HepG2 (cell line): ENCODE results near the gene GFY. TPM values are rescaled to one million over a fixed set of nuclear protein-coding genes. Genes with fewer than 3 reads are reported as not detected.

Experiments used
- PHB2 ChIP-seq: fragments of 450-650 bp; IDR thresholded peaks from 2 replicates; pipeline ENCODE4 v1.6.1; 2018; ENCODE audit not compliant: partially characterized antibody
- REXO4 ChIP-seq: sonication (generic); formaldehyde crosslinking; IDR thresholded peaks from 2 replicates; pipeline ENCODE4 v1.8.0; 2022; ENCODE audit warnings: missing genetic modification reagents, mild to moderate bottlenecking, borderline replicate concordance
- SALL1 ChIP-seq: sonication (generic); formaldehyde crosslinking; IDR thresholded peaks from 2 replicates; pipeline ENCODE4 v1.8.0; 2022; ENCODE audit warnings: mild to moderate bottlenecking, missing genetic modification reagents
- SOX5 ChIP-seq: IDR thresholded peaks from 2 replicates; pipeline ENCODE4 v1.6.1; 2016; ENCODE audit warnings: borderline replicate concordance
- TSC22D2 ChIP-seq: sonication (generic); formaldehyde crosslinking; IDR thresholded peaks from 2 replicates; pipeline ENCODE4 v1.5.1; 2020; ENCODE audit warnings: missing genetic modification reagents, mild to moderate bottlenecking, borderline replicate concordance
- ZBTB3 ChIP-seq: sonication (generic); formaldehyde crosslinking; IDR thresholded peaks from 2 replicates; pipeline ENCODE4 v1.4.0; 2020; ENCODE audit warnings: low read depth, mild to moderate bottlenecking, moderate library complexity, missing genetic modification reagents, borderline replicate concordance
- ZNF17 ChIP-seq: sonication (generic); formaldehyde crosslinking; IDR thresholded peaks from 2 replicates; pipeline ENCODE4 v1.5.0; 2020; ENCODE audit warnings: mild to moderate bottlenecking, missing genetic modification reagents
- ZNF256 ChIP-seq: sonication (generic); formaldehyde crosslinking; conservative IDR thresholded peaks from 2 replicates; pipeline ENCODE4 v1.4.0; 2020; ENCODE audit warnings: missing genetic modification reagents
- ZNF441 ChIP-seq: sonication (generic); formaldehyde crosslinking; IDR thresholded peaks from 2 replicates; pipeline ENCODE4 v1.7.0; 2021; ENCODE audit warnings: missing genetic modification reagents, borderline replicate concordance
- ZNF616 ChIP-seq: sonication (generic); formaldehyde crosslinking; IDR thresholded peaks from 2 replicates; pipeline ENCODE4 v1.5.0; 2020; ENCODE audit warnings: low read depth, mild to moderate bottlenecking, missing genetic modification reagents
- ZNF773 ChIP-seq: sonication (generic); formaldehyde crosslinking; IDR thresholded peaks from 2 replicates; pipeline ENCODE4 v1.4.0; 2020; ENCODE audit warnings: missing genetic modification reagents, borderline replicate concordance
- ZSCAN22 ChIP-seq: sonication (generic); formaldehyde crosslinking; IDR thresholded peaks from 2 replicates; pipeline ENCODE4 v1.4.0; 2020; ENCODE audit warnings: mild to moderate bottlenecking, missing genetic modification reagents
- polyA plus RNA-seq, 8 experiments: library from polyadenylated mRNA; depleted of rRNA in 3 of 8; stranded (reverse) in 7 of 8; unstranded in 1 of 8; fragments of >200 nt; fragmentation: Illumina TruSeq in 4 of 8; extraction: Trizol in 4 of 8; gene quantifications; 2 replicates each; pipeline versions ENCODE4 v1.2.1 to v1.2.3, GENCODE V29; 2011 to 2016; ENCODE audit warnings: low read depth in 4 of 8, missing spikeins in 1 of 8, mixed read lengths in 1 of 8; ENCODE audit not compliant: insufficient read depth in 1 of 8
- total RNA-seq, 5 experiments: library from RNA; depleted of rRNA; stranded (reverse); fragments of >200 nt; fragmentation: Illumina TruSeq; extraction: Trizol; gene quantifications; 2 replicates each; pipeline ENCODE4 v1.2.3, GENCODE V29; 2016; ENCODE audit warnings: low read depth in 1 of 5
- TF ChIP-seq, protein P1 (sequence below): sonication (generic); formaldehyde crosslinking; IDR thresholded peaks from 2 replicates; pipeline ENCODE4 v1.8.1; 2023; ENCODE audit warnings: mild to moderate bottlenecking, moderate library complexity, missing genetic modification reagents
- TF ChIP-seq, protein P2 (sequence below): sonication (generic); formaldehyde crosslinking; IDR thresholded peaks from 2 replicates; pipeline ENCODE4 v1.9.0; 2021; ENCODE audit warnings: missing genetic modification reagents, mild to moderate bottlenecking, borderline replicate concordance
- TF ChIP-seq, protein P3 (sequence below): sonication (generic); formaldehyde crosslinking; IDR thresholded peaks from 2 replicates; pipeline ENCODE4 v1.5.1; 2020; ENCODE audit warnings: missing genetic modification reagents, mild to moderate bottlenecking, borderline replicate concordance
- TF ChIP-seq, protein P4 (sequence below), 2 experiments: sonication (generic) in 1 of 2; formaldehyde crosslinking in 1 of 2; IDR thresholded peaks; 2 replicates each; pipeline versions ENCODE4 v1.6.1 to v1.9.0; 2014 to 2022; ENCODE audit warnings: antibody characterized with exemption in 1 of 2, borderline replicate concordance in 1 of 2, inconsistent platforms in 1 of 2, low read depth in 1 of 2, missing genetic modification reagents in 1 of 2

The GFY gene
- total and polyA plus RNA-seq, 2 of the 13 experiments (the other 11 are each of a cell fraction or from before 2014, with no cell fraction given): not detected

DNA sequence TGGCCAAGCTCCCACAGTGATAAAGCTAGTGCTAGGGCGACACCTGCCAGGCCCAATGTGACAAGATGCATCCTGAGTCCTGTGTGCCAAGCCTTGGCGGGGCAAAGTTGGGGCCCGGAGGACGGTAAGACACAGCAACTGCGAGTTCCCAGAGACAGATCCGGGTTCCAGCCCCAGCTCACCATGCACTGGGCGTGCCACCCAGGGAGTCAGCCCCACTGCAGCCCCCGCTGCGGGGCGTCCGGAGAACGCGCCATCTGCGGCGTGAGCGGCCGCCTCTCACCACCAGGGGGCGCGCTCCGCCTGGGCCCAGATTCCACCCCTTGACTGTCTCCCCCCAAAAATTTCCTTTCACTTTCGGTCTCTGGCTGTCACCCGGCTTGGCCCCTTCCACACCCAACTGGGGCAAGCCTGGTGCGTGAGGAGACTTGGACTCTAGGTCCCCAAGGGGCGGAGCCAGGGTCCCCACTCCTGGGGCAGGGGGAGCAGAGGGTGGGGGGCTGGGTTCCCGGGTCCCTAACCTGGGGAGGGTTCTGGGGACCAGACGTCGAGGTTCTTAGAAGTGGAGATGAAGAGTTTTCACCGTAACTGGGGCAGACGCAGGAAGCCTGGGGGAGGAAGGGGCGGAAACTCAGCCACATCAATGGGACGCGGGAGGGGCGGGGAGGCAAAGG lies 48.8 kb downstream of the GFY start, which contains the start of gene FLT3LG (continued):
- TF ChIP-seq SALL1: peak; percentile 33; the same call in 1 of the 2 replicates
- TF ChIP-seq, protein P1, sequence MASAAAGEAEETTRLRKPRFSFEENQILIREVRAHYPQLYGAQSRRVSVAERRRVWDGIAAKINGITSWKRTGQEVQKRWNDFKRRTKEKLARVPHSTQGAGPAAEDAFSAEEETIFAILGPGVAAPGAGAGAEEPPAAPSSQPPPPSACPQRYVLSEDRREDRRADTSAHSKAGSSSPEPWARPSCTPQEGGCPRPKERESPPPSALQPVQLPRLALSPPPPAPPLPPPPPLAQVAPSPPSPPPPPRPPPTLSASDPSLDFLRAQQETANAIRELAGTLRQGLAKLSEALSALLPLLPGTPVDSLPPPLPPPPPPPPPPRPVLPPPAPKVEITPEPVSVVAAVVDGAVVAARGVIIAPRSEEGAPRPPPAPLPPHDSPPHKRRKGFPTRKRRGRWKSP (CRISPR knock-in tag): 0 out of 2 replicates have a peak, but pooled peaks have one; percentile 36
- no peak for TF ChIP-seq REXO4 (CRISPR knock-in tag)
- no peak for TF ChIP-seq ZNF441 (CRISPR knock-in tag)
- TF ChIP-seq ZSCAN22 (CRISPR knock-in tag): peak; percentile 87
- no peak for TF ChIP-seq TSC22D2
- TF ChIP-seq ZNF773 (CRISPR knock-in tag): no peak
- TF ChIP-seq, protein P2, sequence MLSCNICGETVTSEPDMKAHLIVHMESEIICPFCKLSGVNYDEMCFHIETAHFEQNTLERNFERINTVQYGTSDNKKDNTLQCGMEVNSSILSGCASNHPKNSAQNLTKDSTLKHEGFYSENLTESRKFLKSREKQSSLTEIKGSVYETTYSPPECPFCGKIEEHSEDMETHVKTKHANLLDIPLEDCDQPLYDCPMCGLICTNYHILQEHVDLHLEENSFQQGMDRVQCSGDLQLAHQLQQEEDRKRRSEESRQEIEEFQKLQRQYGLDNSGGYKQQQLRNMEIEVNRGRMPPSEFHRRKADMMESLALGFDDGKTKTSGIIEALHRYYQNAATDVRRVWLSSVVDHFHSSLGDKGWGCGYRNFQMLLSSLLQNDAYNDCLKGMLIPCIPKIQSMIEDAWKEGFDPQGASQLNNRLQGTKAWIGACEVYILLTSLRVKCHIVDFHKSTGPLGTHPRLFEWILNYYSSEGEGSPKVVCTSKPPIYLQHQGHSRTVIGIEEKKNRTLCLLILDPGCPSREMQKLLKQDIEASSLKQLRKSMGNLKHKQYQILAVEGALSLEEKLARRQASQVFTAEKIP: no peak
- no peak for TF ChIP-seq PHB2
- TF ChIP-seq ZNF256 (CRISPR knock-in tag): no peak
- no peak for TF ChIP-seq SOX5 (CRISPR knock-in tag)
- TF ChIP-seq ZNF616: no peak
- TF ChIP-seq ZBTB3 (CRISPR knock-in tag): no peak
- TF ChIP-seq ZNF17 (CRISPR knock-in tag): no peak
- TF ChIP-seq, protein P3, sequence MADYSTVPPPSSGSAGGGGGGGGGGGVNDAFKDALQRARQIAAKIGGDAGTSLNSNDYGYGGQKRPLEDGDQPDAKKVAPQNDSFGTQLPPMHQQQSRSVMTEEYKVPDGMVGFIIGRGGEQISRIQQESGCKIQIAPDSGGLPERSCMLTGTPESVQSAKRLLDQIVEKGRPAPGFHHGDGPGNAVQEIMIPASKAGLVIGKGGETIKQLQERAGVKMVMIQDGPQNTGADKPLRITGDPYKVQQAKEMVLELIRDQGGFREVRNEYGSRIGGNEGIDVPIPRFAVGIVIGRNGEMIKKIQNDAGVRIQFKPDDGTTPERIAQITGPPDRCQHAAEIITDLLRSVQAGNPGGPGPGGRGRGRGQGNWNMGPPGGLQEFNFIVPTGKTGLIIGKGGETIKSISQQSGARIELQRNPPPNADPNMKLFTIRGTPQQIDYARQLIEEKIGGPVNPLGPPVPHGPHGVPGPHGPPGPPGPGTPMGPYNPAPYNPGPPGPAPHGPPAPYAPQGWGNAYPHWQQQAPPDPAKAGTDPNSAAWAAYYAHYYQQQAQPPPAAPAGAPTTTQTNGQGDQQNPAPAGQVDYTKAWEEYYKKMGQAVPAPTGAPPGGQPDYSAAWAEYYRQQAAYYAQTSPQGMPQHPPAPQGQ: no peak
- TF ChIP-seq, protein P4, sequence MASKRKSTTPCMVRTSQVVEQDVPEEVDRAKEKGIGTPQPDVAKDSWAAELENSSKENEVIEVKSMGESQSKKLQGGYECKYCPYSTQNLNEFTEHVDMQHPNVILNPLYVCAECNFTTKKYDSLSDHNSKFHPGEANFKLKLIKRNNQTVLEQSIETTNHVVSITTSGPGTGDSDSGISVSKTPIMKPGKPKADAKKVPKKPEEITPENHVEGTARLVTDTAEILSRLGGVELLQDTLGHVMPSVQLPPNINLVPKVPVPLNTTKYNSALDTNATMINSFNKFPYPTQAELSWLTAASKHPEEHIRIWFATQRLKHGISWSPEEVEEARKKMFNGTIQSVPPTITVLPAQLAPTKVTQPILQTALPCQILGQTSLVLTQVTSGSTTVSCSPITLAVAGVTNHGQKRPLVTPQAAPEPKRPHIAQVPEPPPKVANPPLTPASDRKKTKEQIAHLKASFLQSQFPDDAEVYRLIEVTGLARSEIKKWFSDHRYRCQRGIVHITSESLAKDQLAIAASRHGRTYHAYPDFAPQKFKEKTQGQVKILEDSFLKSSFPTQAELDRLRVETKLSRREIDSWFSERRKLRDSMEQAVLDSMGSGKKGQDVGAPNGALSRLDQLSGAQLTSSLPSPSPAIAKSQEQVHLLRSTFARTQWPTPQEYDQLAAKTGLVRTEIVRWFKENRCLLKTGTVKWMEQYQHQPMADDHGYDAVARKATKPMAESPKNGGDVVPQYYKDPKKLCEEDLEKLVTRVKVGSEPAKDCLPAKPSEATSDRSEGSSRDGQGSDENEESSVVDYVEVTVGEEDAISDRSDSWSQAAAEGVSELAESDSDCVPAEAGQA (IDR thresholded peaks at IDR 0.05; ENCODE audit: low read depth): no peak
- TF ChIP-seq, protein P4 (CRISPR knock-in tag; IDR thresholded peaks at IDR 0.05; ENCODE audit: borderline replicate concordance): no peak
